Transverse colon (tissue), 4 donors: ENCODE results near the gene ARG2. TPM values are rescaled to one million over a fixed set of nuclear protein-coding genes. Genes with fewer than 3 reads are reported as not detected.

ENCODE experiments used
- DNase-seq: peaks from one replicate; pipeline ENCODE4 v3.0.0-alpha.2; 2019
- H3K27ac ChIP-seq, 4 donors: fragments of 200-600 bp; sonication (generic); 2 replicates each; pipeline ENCODE4 v1.5.1; 2016 to 2018; ENCODE audit warnings: inconsistent platforms in 4 of 4
- H3K27me3 ChIP-seq: fragments of 200-600 bp; sonication (generic); 2 replicates; pipeline ENCODE4 v1.5.1; 2017; ENCODE audit warnings: inconsistent platforms
- H3K36me3 ChIP-seq, 4 donors: fragments of 200-600 bp; sonication (generic); 2 replicates each; pipeline ENCODE4 v1.5.1; 2017 to 2019; ENCODE audit warnings: inconsistent platforms in 4 of 4
- H3K4me1 ChIP-seq, 4 donors: fragments of 200-600 bp; sonication (generic); 2 replicates each; pipeline ENCODE4 v1.5.1; 2017 to 2020; ENCODE audit warnings: inconsistent platforms in 4 of 4
- H3K4me3 ChIP-seq, 4 donors: fragments of 200-600 bp; sonication (generic); 1 replicate in 1 of 4; 2 replicates in 3 of 4; pipeline versions ENCODE4 v1.5.1 to v1.6.1; 2017 to 2019; ENCODE audit warnings: inconsistent platforms in 4 of 4
- H3K9me3 ChIP-seq, 2 donors: fragments of 200-600 bp; sonication (generic); 2 replicates each; pipeline ENCODE4 v1.5.1; 2017 to 2019; ENCODE audit warnings: inconsistent platforms in 2 of 2
- CTCF ChIP-seq, 5 experiments: fragments of 200-600 bp in 3 of 5; fragments of 450-650 bp in 2 of 5; sonication (generic) in 3 of 5; IDR thresholded peaks; 1 replicate in 2 of 5; 2 replicates in 3 of 5; pipeline ENCODE4 v1.5.1; 2016 to 2017; ENCODE audit warnings: antibody characterized with exemption in 5 of 5, inconsistent platforms in 3 of 5, mild to moderate bottlenecking in 2 of 5, moderate library complexity in 1 of 5
- EP300 ChIP-seq: sonication (generic); formaldehyde crosslinking; IDR thresholded peaks from one replicate; pipeline ENCODE4 v1.6.1; 2017; ENCODE audit warnings: antibody characterized with exemption, low read depth
- POLR2A ChIP-seq: fragments of 450-650 bp; IDR thresholded peaks from one replicate; pipeline ENCODE4 v1.6.1; 2016; ENCODE audit warnings: antibody characterized with exemption, mild to moderate bottlenecking, moderate library complexity
- POLR2AphosphoS5 ChIP-seq, 3 donors: sonication (generic); formaldehyde crosslinking; IDR thresholded peaks; one replicate each; pipeline ENCODE4 v1.6.1; 2016; ENCODE audit warnings: antibody characterized with exemption in 3 of 3
- WGBS, 2 donors: methylation state at CpG; one replicate each; pipeline ENCODE4 v1.1.5; 2018; ENCODE audit warnings: low coverage in 1 of 2; 5-methylcytosine and 5-hydroxymethylcytosine counted together
- in situ Hi-C, 4 donors: fragments of 200-750 bp; cut with MboI; loops; one replicate each; pipeline versions ENCODE4 v1.15.0 to v1.15.1; 2017; ENCODE audit warnings: low sequenced_read_pairs in 3 of 4, low pct_ligation_motif_present in 1 of 4, low pct_unique_long_range_greater_than_20kb in 1 of 4
- intact Hi-C: fragments of 100-400 bp; cut with DNase I; formaldehyde crosslinking; loops from one replicate; pipeline ENCODE4 v1.15.1; 2023; ENCODE audit warnings: low total_unique reads
- small RNA-seq, 4 donors: library from RNA; depleted of rRNA; stranded (forward); fragments of <200 nt; gene quantifications; one replicate each; pipeline ENCODE3, GENCODE V24; 2016
- total RNA-seq, 4 donors: library from RNA; depleted of rRNA; stranded (reverse); fragments of >200 nt; gene quantifications; one replicate each; pipeline ENCODE4 v1.1.0, GENCODE V29; 2016

Gene ARG2
- total RNA-seq, 4 donors from 2014 or later = 7.5 to 18.8 (median 9.2) TPM; not detected in 1

DNA sequence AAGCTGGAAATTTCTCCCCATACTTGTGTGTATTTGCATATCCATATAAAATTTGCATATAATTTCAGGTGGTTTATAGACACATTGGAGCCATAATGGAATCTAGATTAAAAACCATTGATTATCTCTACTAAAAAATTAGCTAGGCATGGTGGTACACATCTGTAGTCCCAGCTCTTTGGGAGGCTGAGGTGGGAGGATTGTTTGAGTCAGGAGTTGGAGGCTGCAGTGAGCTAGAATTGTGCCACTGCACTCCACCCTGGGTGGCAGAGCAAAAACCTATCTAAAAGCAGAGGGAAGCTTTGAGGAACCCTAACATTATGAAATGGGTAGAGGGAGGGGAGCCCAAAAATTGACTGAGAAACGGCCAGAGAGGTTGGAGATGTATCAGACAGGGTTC is 78.5 kb downstream of the ARG2 start:
- no peaks in the 10 kb centered on the region for H3K36me3 ChIP-seq
- no peaks in the 10 kb centered on the region for H3K27me3 ChIP-seq
- in situ Hi-C loops = no loop called here
- H3K9me3 ChIP-seq = no peaks in the 10 kb centered on the region
- no peak overlapping the region for H3K4me3 ChIP-seq
- intact Hi-C loops = loop anchor here (10.0 kb wide), 1 partner anchor 103 kb away; no protein-coding TSS in a partner anchor
- DNase-seq = no peak
- TF ChIP-seq EP300 (no peak), POLR2A (no peak), CTCF (IDR thresholded peaks at IDR 0.05) (no peak), POLR2AphosphoS5 (IDR thresholded peaks at IDR 0.05) (no peak)
- peaks cover 0 to 15% (median 2%) of the 10 kb centered on the region in 4 donors for H3K4me1 ChIP-seq
- no peak overlapping the region for H3K27ac ChIP-seq
- 38 to 74% methylated on average over 1 of the region's 1 CpG for WGBS, 2 donors

Small RNA genes lying within 50 kb of the gene (small RNA-seq; reads per million reads assigned to genes)
- 0 reads per million in 4 donors for gene AL132640.3
- gene RF00019 = 0 reads per million in 4 donors
- 0 to 0.28 (median 0.07) reads per million in 4 donors for gene RNA5SP386

Other genes with a start within 250 kb of the ARG2 start
- gene PLEK2, start 207.8 kb upstream of the ARG2 start, total RNA-seq = 10 to 100 TPM in 3 of 4 donors, 1 to 10 TPM in 1; 5.2 to 61.1 (median 28.9) TPM
- 10 to 100 TPM in 1 of 4 donors, 1 to 10 TPM in 3; 3.7 to 13.5 (median 7.4) TPM for gene TMEM229B, start 131.2 kb upstream of the ARG2 start, total RNA-seq
- 100 to 1,000 TPM in 1 of 4 donors, 10 to 100 TPM in 3; 71.1 to 123 (median 79.7) TPM for gene PLEKHH1, start 86.6 kb upstream of the ARG2 start, total RNA-seq
- gene PIGH, start 19.7 kb upstream of the ARG2 start, total RNA-seq = 10 to 100 TPM; 18.9 to 41.9 (median 27.7) TPM
- gene VTI1B, start 54.7 kb downstream of the ARG2 start, total RNA-seq = 10 to 100 TPM; 59.5 to 74.8 (median 67.5) TPM
- 10 to 100 TPM; 30.8 to 53.9 (median 37.2) TPM for gene RDH11, start 75.8 kb downstream of the ARG2 start, total RNA-seq
- gene RDH12, start 82.0 kb downstream of the ARG2 start, total RNA-seq = under 1 TPM in 1 of 4 donors, not detected in 3; 0.27 TPM
- gene ZFYVE26, start 196.7 kb downstream of the ARG2 start, total RNA-seq = 10 to 100 TPM; 23.9 to 31.7 (median 28.8) TPM
- 10 to 100 TPM in 3 of 4 donors, 1 to 10 TPM in 1; 5.0 to 31.8 (median 20.6) TPM for gene RAD51B, start 199.9 kb downstream of the ARG2 start, total RNA-seq